Osteocyte (in vitro differentiated cells): ENCODE measurements around the gene BDKRB2. TPM values are rescaled to one million over a fixed set of nuclear protein-coding genes. Genes with fewer than 3 reads are reported as not detected.

Experiments used
- DNase-seq: peaks from one replicate; pipeline ENCODE4 v3.0.0; 2021; ENCODE audit warnings: mixed read lengths; ENCODE audit not compliant: unreplicated experiment; ENCODE audit errors: extremely low spot score
- H3K27ac Mint-ChIP-seq: one replicate; pipeline ENCODE4 v1.8.0; 2021; ENCODE audit warnings: mild to moderate bottlenecking, mixed read lengths; ENCODE audit not compliant: unreplicated experiment
- H3K27me3 Mint-ChIP-seq: one replicate; pipeline ENCODE4 v1.8.0; 2021; ENCODE audit warnings: mixed read lengths; ENCODE audit not compliant: unreplicated experiment
- H3K36me3 Mint-ChIP-seq: one replicate; pipeline ENCODE4 v1.8.0; 2021; ENCODE audit warnings: mixed read lengths; ENCODE audit not compliant: unreplicated experiment
- H3K4me1 Mint-ChIP-seq: one replicate; pipeline ENCODE4 v1.8.0; 2021; ENCODE audit warnings: mixed read lengths; ENCODE audit not compliant: unreplicated experiment
- H3K4me3 Mint-ChIP-seq: one replicate; pipeline ENCODE4 v1.8.0; 2021; ENCODE audit warnings: mild to moderate bottlenecking, moderate library complexity, mixed read lengths; ENCODE audit not compliant: unreplicated experiment
- H3K9me3 Mint-ChIP-seq: one replicate; pipeline ENCODE4 v1.8.0; 2021; ENCODE audit warnings: mixed read lengths; ENCODE audit not compliant: unreplicated experiment
- total RNA-seq: library from RNA; stranded (reverse); gene quantifications from 2 replicates; pipeline ENCODE4 v1.2.1, GENCODE V29; 2021
- TF ChIP-seq, protein P1 (sequence below): fragments of 200-600 bp; sonication (generic); IDR thresholded peaks from 2 replicates; pipeline ENCODE4 v1.5.0; 2021; ENCODE audit warnings: antibody characterized with exemption, mild to moderate bottlenecking, moderate library complexity

BDKRB2 gene
- total RNA-seq, 1 donor from 2014 or later: 0.40 TPM

DNA sequence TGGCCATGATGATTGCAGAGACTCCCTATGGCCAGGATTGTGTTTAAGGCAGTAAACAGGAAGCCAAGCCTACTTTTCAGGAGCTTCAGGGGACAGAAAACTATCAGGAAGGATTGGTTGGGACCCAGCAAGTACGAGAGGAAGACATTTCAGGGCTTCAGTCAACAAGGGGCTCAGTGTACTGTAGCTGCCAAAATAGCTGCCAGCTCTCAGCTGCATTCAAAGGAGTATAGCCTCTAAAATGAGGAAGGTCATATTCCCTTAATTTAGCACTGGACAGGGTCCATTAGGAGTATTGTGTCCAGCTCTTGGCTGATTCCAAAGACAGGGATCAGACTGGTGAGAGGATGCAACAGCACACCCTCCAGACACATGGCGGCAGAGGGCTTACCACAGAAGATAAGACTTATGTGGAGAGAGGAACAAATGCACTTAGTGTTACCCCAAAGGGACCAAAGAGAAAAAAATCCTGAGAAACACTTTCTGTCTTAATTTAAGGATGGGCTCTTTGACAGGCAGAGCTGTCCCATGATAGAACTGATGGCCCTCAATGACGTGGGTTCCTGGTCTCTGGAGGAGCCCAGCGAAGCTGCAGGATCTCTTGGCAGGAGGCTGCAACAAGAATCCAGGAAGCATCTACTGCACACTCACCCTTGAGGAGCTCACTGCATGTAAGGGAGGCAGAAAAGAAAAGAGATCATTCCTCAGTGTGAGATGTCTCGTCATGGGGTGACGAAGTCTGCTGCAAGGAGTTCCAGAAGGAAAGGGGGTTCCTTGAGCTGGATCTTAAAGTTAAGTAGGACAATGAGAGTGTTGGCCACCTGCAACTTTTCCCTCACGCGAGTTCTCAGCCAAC, 66.2 kb downstream of the BDKRB2 start:
- Mint-ChIP-seq H3K36me3 (no peaks in the 10 kb centered on the region), H3K27ac (no peak overlapping the region), H3K4me3 (no peak overlapping the region), H3K9me3 (peaks cover 13% of the 10 kb centered on the region), H3K27me3 (no peaks in the 10 kb centered on the region), H3K4me1 (peaks cover 38% of the 10 kb centered on the region)
- DNase-seq: peak; percentile 44
- TF ChIP-seq, protein P1, sequence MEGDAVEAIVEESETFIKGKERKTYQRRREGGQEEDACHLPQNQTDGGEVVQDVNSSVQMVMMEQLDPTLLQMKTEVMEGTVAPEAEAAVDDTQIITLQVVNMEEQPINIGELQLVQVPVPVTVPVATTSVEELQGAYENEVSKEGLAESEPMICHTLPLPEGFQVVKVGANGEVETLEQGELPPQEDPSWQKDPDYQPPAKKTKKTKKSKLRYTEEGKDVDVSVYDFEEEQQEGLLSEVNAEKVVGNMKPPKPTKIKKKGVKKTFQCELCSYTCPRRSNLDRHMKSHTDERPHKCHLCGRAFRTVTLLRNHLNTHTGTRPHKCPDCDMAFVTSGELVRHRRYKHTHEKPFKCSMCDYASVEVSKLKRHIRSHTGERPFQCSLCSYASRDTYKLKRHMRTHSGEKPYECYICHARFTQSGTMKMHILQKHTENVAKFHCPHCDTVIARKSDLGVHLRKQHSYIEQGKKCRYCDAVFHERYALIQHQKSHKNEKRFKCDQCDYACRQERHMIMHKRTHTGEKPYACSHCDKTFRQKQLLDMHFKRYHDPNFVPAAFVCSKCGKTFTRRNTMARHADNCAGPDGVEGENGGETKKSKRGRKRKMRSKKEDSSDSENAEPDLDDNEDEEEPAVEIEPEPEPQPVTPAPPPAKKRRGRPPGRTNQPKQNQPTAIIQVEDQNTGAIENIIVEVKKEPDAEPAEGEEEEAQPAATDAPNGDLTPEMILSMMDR: no peak

DNA sequence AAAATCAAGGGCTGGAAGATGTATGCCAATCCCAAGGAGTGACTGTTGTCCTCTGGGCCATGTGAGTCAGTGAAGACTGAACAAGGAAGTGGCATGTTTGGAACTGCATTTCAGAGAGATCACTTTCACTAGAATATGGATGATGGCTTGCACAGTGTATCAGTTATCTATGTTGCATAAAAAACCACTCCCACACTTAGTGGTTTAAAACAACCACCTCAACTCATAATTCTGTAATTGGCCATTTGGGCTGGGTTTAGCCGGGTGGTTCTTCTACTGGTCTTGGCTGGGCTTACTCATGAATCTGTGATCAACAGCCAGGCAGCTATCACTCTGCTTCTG, 66.8 kb downstream of the BDKRB2 start:
- H3K36me3 Mint-ChIP-seq: no peaks in the 10 kb centered on the region
- peaks cover 13% of the 10 kb centered on the region for H3K9me3 Mint-ChIP-seq
- no peak overlapping the region for H3K4me3 Mint-ChIP-seq
- DNase-seq: no peak
- TF ChIP-seq, protein P1: no peak
- no peaks in the 10 kb centered on the region for H3K27me3 Mint-ChIP-seq
- H3K27ac Mint-ChIP-seq: no peak overlapping the region
- H3K4me1 Mint-ChIP-seq: peaks cover 33% of the 10 kb centered on the region

DNA sequence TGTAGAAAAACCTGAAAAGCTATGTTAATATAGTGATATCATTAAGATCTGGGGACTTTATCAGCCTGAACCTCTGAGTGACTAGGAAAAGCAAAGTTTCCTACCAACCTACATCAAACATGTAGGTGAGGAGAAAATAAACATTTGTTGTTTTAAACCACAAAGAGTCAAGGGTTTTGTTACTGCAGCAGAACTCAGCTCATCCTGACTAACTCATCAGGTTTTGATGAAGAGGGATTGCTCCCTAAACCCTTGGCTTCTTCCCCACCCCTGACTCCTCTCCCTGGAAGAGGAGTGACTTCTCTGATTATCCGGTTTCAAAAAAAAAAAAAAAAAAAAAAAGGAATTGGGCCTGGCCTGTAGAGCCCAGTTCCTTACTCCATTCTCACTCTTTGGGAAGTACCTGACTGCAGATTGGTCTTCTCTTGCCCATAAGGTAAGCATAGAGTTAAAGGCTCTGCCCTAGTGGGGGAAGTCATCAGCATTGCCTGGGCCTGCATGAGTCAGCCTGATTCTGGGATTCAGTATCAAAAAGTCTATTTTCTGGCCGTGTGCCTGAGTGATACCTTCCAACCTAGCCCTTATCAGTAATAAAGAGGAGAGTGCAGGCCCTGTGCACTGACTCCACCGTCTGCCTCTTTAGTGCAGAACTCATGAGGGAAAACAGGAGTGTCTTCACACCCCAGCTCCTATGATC, 68.3 kb downstream of the BDKRB2 start:
- no peaks in the 10 kb centered on the region for H3K27me3 Mint-ChIP-seq
- peaks cover 20% of the 10 kb centered on the region for H3K4me1 Mint-ChIP-seq
- DNase-seq: peak; percentile 40
- H3K36me3 Mint-ChIP-seq: peaks cover 3% of the 10 kb centered on the region
- TF ChIP-seq, protein P1: no peak
- H3K9me3 Mint-ChIP-seq: peaks cover 13% of the 10 kb centered on the region
- no peak overlapping the region for H3K4me3 Mint-ChIP-seq
- no peak overlapping the region for H3K27ac Mint-ChIP-seq

DNA sequence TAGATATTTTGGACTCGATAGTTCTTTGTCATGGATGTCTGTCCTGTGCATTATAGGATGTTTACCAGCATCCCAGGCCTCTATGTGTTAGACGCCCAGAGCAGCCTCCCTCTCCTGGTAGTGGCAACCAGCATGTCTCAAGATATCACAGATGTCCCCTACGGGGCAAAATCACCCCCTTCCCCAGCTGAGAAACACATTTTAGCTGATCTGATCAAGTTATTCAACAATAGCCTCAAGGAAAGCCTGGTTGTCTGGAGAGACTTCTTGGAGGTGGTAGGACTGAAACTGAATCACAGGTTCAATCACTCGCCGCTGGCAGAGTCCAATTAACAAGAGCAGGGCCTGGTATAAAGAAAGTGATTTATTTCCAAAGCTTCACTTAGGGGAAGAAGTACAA, 69.0 kb downstream of the BDKRB2 start:
- no peaks in the 10 kb centered on the region for H3K27me3 Mint-ChIP-seq
- H3K4me3 Mint-ChIP-seq: no peak overlapping the region
- DNase-seq: peak; percentile 32
- H3K36me3 Mint-ChIP-seq: peaks cover 3% of the 10 kb centered on the region
- H3K4me1 Mint-ChIP-seq: peaks cover 14% of the 10 kb centered on the region
- H3K27ac Mint-ChIP-seq: no peak overlapping the region
- H3K9me3 Mint-ChIP-seq: peaks cover 13% of the 10 kb centered on the region
- TF ChIP-seq, protein P1: no peak

DNA sequence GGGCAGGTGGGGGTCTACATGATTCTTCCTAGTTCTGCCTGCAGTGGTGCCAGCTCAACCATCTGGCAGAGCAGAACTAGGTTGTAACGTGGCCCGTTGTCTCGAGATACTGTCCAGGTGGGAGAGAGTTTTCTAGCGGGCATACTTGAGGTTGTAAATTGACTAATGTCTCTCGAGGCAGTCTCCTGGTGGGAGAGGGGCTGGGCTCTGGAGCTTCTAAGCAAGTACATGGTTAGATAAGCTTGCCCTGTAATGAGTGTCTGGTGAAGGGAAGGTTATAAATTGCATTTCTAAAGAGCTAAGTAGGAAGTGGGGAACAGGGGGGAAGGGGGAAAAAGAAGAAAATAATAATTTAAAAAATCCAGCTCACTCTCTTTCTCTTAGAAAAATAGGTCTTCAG, 69.5 kb downstream of the BDKRB2 start:
- H3K4me1 Mint-ChIP-seq: peaks cover 9% of the 10 kb centered on the region
- H3K36me3 Mint-ChIP-seq: peaks cover 3% of the 10 kb centered on the region
- no peak overlapping the region for H3K27ac Mint-ChIP-seq
- H3K9me3 Mint-ChIP-seq: peaks cover 13% of the 10 kb centered on the region
- no peak overlapping the region for H3K4me3 Mint-ChIP-seq
- DNase-seq: no peak
- TF ChIP-seq, protein P1: no peak
- H3K27me3 Mint-ChIP-seq: no peaks in the 10 kb centered on the region
